HG03442 (cell line): ENCODE measurements around the gene SSB.
"Not testable (repeated sequence)": the region's sequence is repeated elsewhere in the genome, so short reads cannot be mapped to it uniquely, and the experiment has no call there.

Experiments
- ATAC-seq: cut with Tn5 transposase; IDR thresholded peaks from one replicate; pipeline ENCODE4 v1.9.1; 2021; ENCODE audit warnings: mild to moderate bottlenecking, moderate library complexity; ENCODE audit not compliant: unreplicated experiment

SSB gene

GRCh38 chr2:169781249-169782013 lies 17.2 kb upstream of the SSB start:
- ATAC-seq, result no peak

DNA sequence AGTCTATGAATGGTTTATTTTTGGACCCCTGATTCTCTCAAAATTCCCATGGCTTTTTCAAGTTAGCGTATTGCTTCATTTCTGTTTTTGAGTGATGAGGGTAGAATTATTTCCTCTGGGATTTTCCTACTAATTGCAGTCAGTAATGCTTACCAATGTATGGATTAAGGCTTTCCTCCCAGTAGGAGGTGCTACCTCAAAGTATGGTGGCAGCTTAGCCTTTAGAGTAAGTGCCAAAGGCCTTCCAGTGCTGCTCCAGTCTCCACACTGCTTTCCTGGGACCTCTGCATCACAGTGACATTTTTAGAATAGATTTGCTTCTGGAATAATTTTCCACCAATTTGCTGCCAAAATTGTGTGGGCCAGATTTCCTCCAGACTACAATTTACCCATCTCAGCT lies 16.2 kb upstream of the SSB start:
- no peak for ATAC-seq

GRCh38 chr2:169790581-169790980 lies 8.1 kb upstream of the SSB start:
- ATAC-seq, result no peak

DNA sequence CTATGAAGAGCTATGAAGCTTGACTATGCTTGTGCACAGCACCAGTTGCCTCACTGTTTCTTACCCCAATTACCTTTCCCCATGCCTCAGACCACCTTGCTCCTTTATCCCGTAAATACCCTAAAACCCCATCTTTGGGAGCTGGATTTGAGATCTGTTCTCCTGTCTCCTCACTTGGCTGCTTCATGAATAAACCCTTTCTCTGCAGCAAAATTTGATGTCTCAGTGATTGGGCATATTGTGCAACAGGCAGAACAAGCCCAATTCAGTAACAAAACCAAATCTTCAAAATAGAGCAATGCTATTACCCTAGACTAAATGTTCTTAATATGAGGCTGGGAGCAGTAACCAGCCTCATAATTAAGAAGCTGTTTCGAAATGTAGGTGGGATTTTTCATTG lies 3.5 kb upstream of the SSB start:
- ATAC-seq, result no peak

- no peak for ATAC-seq
These were observed 2.2 kb upstream of the SSB start for GRCh38 chr2:169796441-169796840.

GRCh38 chr2:169797601-169798000 lies 1.1 kb upstream of the SSB start:
- no peak for ATAC-seq

DNA sequence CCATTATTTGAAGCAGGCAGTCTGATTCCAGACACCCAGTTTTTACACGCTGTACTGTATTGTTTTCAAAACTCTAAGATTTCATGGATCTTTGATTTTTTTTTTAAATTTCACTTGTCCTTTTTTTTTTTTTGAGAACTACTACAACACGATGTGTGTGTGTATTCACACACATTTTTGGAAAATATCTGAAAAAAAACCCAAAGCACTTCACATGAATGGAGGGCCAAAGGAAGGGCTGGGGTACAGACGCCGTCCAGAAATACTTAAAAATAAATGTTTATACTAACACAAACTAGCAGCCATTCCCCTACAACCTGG lies 314 bp upstream of the SSB start:
- no peak for ATAC-seq

GRCh38 chr2:169803480-169803879 lies 4.8 kb downstream of the SSB start:
- ATAC-seq, result no peak

DNA sequence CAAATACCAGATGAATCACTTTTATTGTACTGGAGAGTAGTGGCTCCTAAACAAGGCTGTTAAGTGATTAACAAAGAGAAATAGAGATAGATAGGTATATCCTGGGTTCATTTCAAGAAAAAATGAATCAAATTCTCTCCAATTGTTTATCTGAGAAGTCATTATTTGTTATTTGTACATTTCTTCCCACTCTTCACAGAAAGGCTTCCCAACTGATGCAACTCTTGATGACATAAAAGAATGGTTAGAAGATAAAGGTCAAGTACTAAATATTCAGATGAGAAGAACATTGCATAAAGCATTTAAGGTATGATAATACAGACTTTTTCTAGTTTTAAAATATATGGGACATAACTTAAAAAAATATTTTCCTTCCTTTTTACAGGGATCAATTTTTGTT lies 7.9 kb downstream of the SSB start:
- ATAC-seq, result no peak

DNA sequence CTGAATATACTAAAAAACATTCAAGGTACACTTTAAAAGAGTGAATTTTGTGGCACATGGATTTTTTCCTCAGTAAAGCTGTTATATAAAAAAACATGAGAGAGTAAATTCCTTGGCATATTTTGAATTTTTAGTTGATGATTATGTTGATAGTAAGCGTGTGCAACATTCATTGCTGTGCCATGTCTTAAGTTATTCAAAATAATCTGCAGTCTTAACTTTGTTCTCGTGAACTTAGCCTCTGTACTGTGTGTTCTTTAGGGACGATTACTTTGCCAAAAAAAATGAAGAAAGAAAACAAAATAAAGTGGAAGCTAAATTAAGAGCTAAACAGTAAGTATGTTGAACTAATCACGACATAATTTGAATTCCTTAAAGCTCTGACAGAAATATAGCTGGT lies 9.6 kb downstream of the SSB start:
- no peak for ATAC-seq

DNA sequence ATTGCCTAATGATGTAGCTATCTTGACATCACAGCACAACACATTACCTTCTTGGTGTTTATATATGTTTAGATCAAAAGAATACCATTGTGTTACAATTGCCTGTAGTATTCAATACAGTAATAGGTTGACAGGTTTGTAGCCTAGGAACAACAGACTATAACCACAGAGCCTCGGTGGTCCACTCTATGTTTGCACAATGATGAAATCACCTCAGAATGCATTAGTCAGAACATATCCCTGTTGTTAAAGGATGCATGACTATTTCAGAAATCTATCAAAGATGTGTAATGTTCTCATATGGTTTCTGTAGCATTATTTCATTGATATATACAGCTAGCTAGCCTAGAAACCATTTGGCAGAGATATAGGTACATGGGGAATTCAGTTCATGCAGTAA lies 17.2 kb downstream of the SSB start:
- no peak for ATAC-seq

DNA sequence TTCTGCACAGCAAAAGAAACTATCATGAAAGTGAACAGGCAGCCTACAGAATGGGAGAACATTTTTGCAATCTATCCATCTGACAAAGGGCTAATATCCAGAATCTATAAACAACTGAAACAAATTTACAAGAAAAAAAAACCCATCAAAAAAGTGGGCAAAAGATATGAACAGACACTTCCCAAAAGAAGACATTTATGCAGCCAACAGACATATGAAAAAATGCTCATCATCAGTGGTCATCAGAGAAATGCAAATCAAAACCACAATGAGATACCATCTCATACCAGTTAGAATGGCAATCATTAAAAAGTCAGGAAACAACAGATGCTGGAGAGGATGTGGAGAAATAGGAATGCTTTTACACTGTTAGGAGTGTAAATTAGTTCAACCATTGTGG lies 18.3 kb downstream of the SSB start:
- ATAC-seq, result not testable (repeated sequence)

DNA sequence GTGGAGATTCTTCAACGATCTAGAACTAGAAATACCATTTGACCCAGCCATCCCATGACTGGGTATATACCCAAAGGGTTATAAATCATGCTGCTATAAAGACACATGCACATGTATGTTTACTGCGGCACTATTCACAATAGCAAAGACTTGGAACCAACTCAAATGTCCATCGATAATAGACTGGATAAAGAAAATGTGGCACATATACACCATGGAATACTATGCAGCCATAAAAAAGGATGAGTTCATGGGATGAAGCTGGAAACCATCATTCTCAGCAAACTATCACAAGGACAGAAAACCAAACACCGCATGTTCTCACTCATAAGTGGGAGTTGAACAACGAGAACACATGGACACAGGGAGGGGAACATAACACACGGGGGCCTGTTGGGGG lies 18.7 kb downstream of the SSB start:
- ATAC-seq, result not testable (repeated sequence)

GRCh38 chr2:169818241-169818640 lies 19.6 kb downstream of the SSB start:
- no peak for ATAC-seq

GRCh38 chr2:169819106-169819505 lies 20.4 kb downstream of the SSB start:
- no peak for ATAC-seq

DNA sequence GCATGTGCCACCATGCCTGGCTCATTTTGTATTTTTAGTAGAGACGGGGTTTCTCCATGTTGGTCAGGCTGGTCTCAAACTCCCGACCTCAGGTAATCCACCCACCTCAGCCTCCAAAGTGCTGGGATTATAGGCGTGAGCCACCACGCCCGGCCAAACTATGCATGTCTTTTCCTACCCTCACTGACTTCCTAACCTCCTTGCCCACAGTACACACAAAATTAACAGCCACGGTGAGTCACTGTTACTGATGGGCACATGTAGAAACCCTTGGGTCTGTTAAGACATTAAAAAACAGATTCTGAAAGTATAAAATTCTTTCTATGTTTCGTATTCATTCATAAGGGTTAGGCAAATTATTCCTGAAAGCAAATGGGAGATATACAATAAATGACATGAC lies 21.4 kb downstream of the SSB start:
- not testable (repeated sequence) for ATAC-seq

DNA sequence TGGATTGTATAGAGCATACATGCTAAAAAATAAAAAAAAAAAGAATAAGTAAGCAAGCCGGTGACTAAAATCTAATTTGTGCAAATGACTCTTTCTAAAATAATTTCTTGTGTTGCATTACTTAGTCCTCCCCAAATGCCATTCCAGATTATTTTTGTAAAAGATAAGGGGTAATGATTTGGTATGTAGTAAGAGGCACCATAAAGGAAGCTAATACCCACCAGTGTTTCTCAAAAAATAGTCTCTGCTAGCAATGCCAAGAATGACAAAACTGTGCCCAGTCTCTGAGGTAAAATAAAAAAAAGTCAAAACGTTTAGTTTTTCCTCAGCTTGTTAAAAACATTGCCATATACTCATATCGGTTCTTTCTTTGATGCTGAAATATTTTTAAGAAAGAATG lies 23.4 kb downstream of the SSB start:
- ATAC-seq, result no peak

GRCh38 chr2:169822785-169823392 lies 24.2 kb downstream of the SSB start:
- no peak for ATAC-seq

DNA sequence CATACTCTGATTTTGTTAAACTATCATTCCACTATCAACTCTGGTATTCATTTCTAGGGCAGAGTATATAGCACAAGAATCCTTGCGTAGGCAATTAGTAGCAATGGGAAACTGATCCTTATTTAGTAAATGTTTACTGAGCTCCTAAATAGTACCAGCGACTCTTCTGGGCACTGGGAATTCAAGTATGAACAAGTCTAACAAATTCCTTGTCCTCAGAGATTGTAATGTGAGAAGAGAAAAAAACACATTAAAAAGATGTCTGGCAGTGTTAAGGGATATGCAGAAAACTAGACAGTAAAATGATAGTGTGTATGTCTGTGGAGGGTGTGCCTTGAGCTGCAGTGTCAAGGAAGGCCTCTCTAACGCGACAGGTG lies 25.3 kb downstream of the SSB start:
- no peak for ATAC-seq

DNA sequence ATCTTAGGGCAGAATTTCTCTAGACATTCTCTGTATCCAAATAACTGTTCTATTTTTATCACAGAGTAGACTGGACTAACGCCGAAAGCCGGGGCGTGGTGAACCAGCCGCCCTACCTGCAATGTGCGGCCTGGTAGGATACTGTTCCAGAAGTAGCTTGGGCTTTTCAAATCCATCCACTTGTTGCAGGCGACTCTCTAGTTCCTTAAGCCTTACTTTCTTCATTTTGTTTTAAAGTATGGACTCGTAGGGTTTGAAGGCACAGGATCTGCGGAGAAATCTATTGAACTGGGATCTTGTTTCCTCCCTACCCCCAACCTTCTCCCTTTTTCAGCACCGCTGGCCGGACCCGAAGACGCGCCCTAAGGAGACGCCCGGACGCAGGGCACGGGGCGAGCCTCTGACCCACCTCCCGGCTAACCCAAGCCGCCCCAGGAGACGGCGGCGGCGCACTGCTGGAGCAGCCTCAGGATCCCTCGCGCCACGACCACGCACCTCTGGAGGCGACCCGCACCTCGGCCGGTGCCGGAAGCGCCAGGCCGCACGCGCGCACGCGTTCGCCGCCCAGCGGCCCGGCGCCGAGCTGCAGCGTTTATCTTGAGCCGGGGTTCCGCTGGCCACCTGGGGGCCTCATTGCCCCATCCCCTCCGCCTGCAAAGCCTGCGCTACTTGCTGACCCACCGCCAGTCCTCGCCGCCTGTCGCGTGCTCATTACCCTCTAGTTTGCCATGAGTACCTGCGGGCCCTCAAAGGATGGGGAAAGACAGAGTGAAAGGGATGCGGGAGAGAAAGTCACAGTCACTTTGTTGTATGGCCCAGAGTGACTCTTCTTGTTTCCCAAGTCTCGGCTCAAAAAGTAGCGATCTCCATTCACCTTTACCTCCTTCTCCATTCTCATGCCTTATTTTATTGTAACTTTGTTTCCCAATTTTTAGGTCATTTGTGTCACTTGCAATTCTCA lies 26.0 kb downstream of the SSB start, which contains the start of gene METTL5:
TSS of gene METTL5 (minus strand) at position 533 of the 961 bp plus-strand sequence. CDS start at position 225, 308 bp downstream.
- ATAC-seq, result peak; percentile 67

DNA sequence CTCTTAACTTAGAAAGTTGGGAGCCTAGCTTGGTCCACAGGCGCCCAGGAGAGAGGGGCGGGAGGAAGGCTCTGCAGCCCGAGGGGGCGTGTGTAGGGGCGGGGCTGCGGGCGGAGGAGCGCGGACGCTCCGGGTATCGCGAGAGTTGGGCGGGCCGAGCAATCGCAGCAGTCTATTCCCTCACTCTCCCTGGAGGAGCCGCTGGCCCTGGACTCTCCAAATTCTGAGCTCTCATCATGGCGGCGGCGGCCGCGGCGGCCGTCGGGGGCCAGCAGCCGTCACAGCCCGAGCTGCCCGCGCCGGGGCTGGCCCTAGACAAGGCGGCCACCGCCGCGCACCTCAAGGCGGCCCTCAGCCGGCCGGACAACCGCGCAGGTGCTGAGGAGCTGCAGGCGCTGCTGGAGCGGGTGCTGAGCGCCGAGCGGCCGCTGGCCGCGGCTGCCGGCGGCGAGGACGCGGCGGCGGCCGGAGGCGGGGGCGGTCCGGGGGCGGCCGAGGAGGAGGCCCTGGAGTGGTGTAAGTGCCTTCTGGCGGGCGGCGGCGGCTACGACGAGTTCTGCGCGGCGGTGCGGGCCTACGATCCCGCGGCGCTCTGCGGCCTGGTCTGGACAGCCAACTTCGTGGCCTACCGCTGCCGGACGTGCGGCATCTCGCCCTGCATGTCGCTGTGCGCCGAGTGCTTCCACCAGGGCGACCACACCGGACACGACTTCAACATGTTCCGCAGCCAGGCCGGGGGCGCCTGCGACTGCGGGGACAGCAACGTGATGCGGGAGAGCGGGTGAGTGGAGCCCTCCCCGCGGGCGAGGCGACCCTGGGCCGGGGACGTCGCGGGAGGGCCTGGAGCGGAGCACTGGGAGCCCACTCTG lies 28.8 kb downstream of the SSB start, which contains the start of gene UBR3:
TSS of gene UBR3 (plus strand) at position 183 of the 869 bp plus-strand sequence. CDS start at position 237, 54 bp downstream.
- peak; percentile 77 for ATAC-seq
